Hepatocyte (in vitro differentiated cells): ENCODE data around the gene KRTAP10-3. TPM values are rescaled to one million over a fixed set of nuclear protein-coding genes. Genes with fewer than 3 reads are reported as not detected.

ENCODE experiments used
- DNase-seq: peaks from one replicate; pipeline ENCODE4 v3.0.0-alpha.2; 2016; ENCODE audit warnings: low spot score
- H2AFZ ChIP-seq: fragments of 200-600 bp; sonication (generic); 2 replicates; pipeline ENCODE4 v1.6.0; 2016; ENCODE audit warnings: antibody characterized with exemption, mild to moderate bottlenecking
- H3K27ac ChIP-seq: fragments of 200-600 bp; sonication (generic); 2 replicates; pipeline ENCODE4 v1.5.1; 2016; ENCODE audit warnings: mild to moderate bottlenecking
- H3K27me3 ChIP-seq: fragments of 200-600 bp; sonication (generic); 2 replicates; pipeline ENCODE4 v1.6.1; 2016
- H3K36me3 ChIP-seq: fragments of 200-600 bp; sonication (generic); replicated peaks from 2 replicates; pipeline ENCODE4 v1.5.1; 2016; ENCODE audit warnings: low read depth; ENCODE audit not compliant: insufficient read depth
- H3K4me1 ChIP-seq: fragments of 200-600 bp; sonication (generic); 2 replicates; pipeline ENCODE4 v1.5.1; 2016; ENCODE audit warnings: mild to moderate bottlenecking, moderate library complexity; ENCODE audit not compliant: insufficient read depth
- H3K4me2 ChIP-seq: fragments of 200-600 bp; sonication (generic); 2 replicates; pipeline ENCODE4 v1.6.0; 2016
- H3K4me3 ChIP-seq: fragments of 200-600 bp; sonication (generic); 2 replicates; pipeline ENCODE4 v1.5.1; 2016; ENCODE audit warnings: mild to moderate bottlenecking
- H3K79me2 ChIP-seq: fragments of 200-600 bp; sonication (generic); 2 replicates; pipeline ENCODE4 v1.6.0; 2017; ENCODE audit warnings: mild to moderate bottlenecking
- H3K9me2 ChIP-seq: fragments of 200-600 bp; sonication (generic); replicated peaks from 2 replicates; pipeline ENCODE4 v1.6.0; 2017; ENCODE audit warnings: mild to moderate bottlenecking; ENCODE audit not compliant: insufficient read depth
- H3K9me3 ChIP-seq: fragments of 200-600 bp; sonication (generic); 2 replicates; pipeline ENCODE4 v1.5.1; 2016; ENCODE audit warnings: low read depth, mild to moderate bottlenecking
- H4K20me1 ChIP-seq: fragments of 200-600 bp; sonication (generic); 2 replicates; pipeline ENCODE4 v1.6.0; 2016; ENCODE audit warnings: mild to moderate bottlenecking; ENCODE audit not compliant: insufficient read depth, poor library complexity, severe bottlenecking
- CTCF ChIP-seq: fragments of 200-600 bp; sonication (generic); IDR thresholded peaks from 2 replicates; pipeline ENCODE4 v1.5.1; 2016; ENCODE audit warnings: antibody characterized with exemption, mild to moderate bottlenecking; ENCODE audit not compliant: poor library complexity
- EZH2 ChIP-seq: fragments of 200-600 bp; sonication (generic); IDR thresholded peaks from 2 replicates; pipeline ENCODE4 v1.6.1; 2016; ENCODE audit warnings: antibody characterized with exemption, mild to moderate bottlenecking, borderline replicate concordance
- EZH2phosphoT487 ChIP-seq: fragments of 200-600 bp; sonication (generic); IDR thresholded peaks from one replicate; pipeline ENCODE4 v1.6.1; 2018; ENCODE audit warnings: antibody characterized with exemption, mild to moderate bottlenecking, low read depth, moderate library complexity; ENCODE audit not compliant: unreplicated experiment, severe bottlenecking
- WGBS: methylation state at CpG from one replicate; pipeline ENCODE4 v1.1.6; 2016; ENCODE audit warnings: low lambda C conversion rate; ENCODE audit errors: missing lambda C conversion rate; 5-methylcytosine and 5-hydroxymethylcytosine counted together
- polyA plus RNA-seq: library from polyadenylated mRNA; unstranded; fragments of >200 nt; fragmentation: Nextera tagmentation; extraction: Ambion mirVana; gene quantifications from 2 replicates; pipeline ENCODE4 v1.2.1, GENCODE V29; 2016
- total RNA-seq: library from RNA; depleted of rRNA; stranded (reverse); fragments of >200 nt; gene quantifications from 2 replicates; pipeline ENCODE4 v1.2.3, GENCODE V29; 2014

KRTAP10-3 gene
- total and polyA plus RNA-seq, 2 experiments from 2014 or later, result not detected

- Histone ChIP-seq H4K20me1 (no peaks in the 10 kb centered on the region), H3K4me1 (no peaks in the 10 kb centered on the region), H3K4me3 (no peak overlapping the region), H3K9me2 (no peaks in the 10 kb centered on the region), H3K79me2 (no peaks in the 10 kb centered on the region), H3K9me3 (no peaks in the 10 kb centered on the region), H3K4me2 (no peak overlapping the region), H3K27me3 (no peaks in the 10 kb centered on the region), H3K36me3 (no peaks in the 10 kb centered on the region), H3K27ac (no peak overlapping the region), H2AFZ (no peak overlapping the region)
- no peak for DNase-seq
- WGBS, result 94% methylated on average over 16 of the region's 16 CpGs
- TF ChIP-seq EZH2, result no peak
Observed at GRCh38 chr21:44532712-44533111, 25.9 kb downstream of the KRTAP10-3 start.

- H3K4me3 ChIP-seq, result no peak overlapping the region
- TF ChIP-seq CTCF (no peak), EZH2 (no peak), EZH2phosphoT487 (no peak)
- 87% methylated on average over 30 of the region's 30 CpGs for WGBS
Observed at GRCh38 chr21:44531606-44532564, 26.7 kb downstream of the KRTAP10-3 start.

GRCh38 chr21:44530903-44531605 lies 27.5 kb downstream of the KRTAP10-3 start:
- TF ChIP-seq CTCF, result no peak
- no peak for TF ChIP-seq EZH2
- TF ChIP-seq EZH2phosphoT487, result no peak
- Histone ChIP-seq H3K27ac (no peak overlapping the region), H3K4me1 (no peaks in the 10 kb centered on the region), H4K20me1 (no peaks in the 10 kb centered on the region), H3K9me3 (no peaks in the 10 kb centered on the region), H3K4me2 (no peak overlapping the region), H2AFZ (no peak overlapping the region), H3K27me3 (no peaks in the 10 kb centered on the region), H3K79me2 (no peaks in the 10 kb centered on the region), H3K4me3 (no peak overlapping the region), H3K9me2 (no peaks in the 10 kb centered on the region), H3K36me3 (no peaks in the 10 kb centered on the region)
- WGBS, result 93% methylated on average over 23 of the region's 23 CpGs
- DNase-seq, result no peak

More at GRCh38 chr21:44531606-44532564, 26.7 kb downstream of the KRTAP10-3 start:
- Histone ChIP-seq H3K36me3 (no peaks in the 10 kb centered on the region), H3K27ac (no peak overlapping the region), H3K79me2 (no peaks in the 10 kb centered on the region), H3K4me1 (no peaks in the 10 kb centered on the region), H3K27me3 (no peaks in the 10 kb centered on the region), H3K9me2 (no peaks in the 10 kb centered on the region), H3K9me3 (no peaks in the 10 kb centered on the region), H2AFZ (no peak overlapping the region), H4K20me1 (no peaks in the 10 kb centered on the region), H3K4me2 (no peak overlapping the region)
- no peak for DNase-seq
